Hematopoietic multipotent progenitor cell treated with erythropoietin and hydrocortisone succinate and interleukin-3 and kit ligand, for 15 days (in vitro differentiated cells): Measurements from ENCODE around the gene SLC16A11.

Experiments
- DNase-seq: peaks from one replicate; pipeline ENCODE4 v3.0.0-alpha.2; 2015; ENCODE audit warnings: low spot score

SLC16A11 gene

DNA sequence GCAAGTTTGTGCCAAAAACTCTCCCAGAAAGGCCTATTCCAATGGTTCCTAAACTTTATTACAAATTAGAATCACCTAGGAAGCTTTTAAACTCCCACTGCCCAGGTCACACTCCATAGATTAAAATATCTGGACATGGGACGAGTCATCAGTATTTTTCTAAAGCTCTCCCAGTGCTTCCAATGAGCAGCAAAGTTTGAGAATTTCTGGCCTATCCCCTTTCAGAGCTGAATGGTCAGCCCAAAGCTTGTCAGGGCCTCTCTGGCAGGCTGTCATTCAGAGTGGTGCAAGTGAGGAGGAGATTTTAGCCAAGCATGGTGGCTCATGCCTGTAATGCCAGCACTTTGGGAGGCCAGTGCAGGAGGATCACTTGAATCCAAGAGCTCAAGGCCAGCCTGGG, 18.6 kb downstream of the SLC16A11 start:
- no peak for DNase-seq

- no peak for DNase-seq
Measured at GRCh38 chr17:7024402-7024785, 19.5 kb downstream of the SLC16A11 start.

GRCh38 chr17:7023576-7024401, 20.1 kb downstream of the SLC16A11 start:
- peak; percentile 93 for DNase-seq

DNA sequence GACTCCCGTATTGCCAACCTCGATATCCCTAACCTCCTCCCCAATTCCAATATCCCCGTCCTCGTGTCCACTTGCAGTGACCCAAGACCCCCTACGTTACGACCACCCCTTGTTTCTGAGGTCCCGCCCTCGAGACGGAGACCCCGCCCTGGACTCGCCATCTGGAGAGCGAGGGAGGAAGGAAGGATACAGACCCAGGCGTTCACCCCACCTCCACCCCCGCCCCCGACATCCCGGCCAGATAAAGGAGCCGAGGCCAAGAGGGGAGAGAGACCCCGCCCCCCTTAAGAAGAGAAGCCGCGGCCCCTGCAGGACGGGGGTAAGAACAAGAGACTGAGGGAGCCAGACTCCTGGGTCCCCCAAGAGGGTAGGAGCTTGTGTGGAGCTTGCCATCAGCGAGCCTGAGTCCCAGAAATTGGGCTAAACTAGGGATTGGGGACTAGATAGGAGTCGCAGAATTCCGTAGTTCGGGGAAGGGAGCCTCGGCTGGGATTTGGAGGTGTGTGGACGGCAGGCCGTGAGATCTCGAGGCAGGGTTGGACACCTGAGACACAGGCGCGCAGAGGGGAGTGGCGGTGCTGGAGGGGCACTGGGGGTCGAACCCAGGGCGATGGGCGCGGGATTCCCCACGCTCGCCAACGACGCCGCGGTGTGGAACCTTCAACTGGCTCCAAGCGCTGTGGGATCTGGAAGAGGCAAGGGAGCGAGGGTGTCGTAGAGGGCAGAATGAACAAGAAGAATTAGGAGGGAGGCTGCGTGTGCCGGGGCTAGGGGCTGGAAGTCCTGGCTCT, 20.9 kb downstream of the SLC16A11 start, which contains the start of gene BCL6B:
Gene BCL6B (plus strand): TSS at position 270 of the 791 bp plus-strand sequence. CDS start 622 bp downstream, outside the sequence.
- no peak for DNase-seq

GRCh38 chr17:7021993-7022778, 21.7 kb downstream of the SLC16A11 start:
- peak; percentile 78 for DNase-seq

GRCh38 chr17:7020894-7021664, 22.8 kb downstream of the SLC16A11 start:
- DNase-seq = no peak

- DNase-seq = no peak
Measured at GRCh38 chr17:7019839-7020519, 23.9 kb downstream of the SLC16A11 start.

GRCh38 chr17:7019367-7019766, 24.5 kb downstream of the SLC16A11 start:
- DNase-seq = no peak

DNA sequence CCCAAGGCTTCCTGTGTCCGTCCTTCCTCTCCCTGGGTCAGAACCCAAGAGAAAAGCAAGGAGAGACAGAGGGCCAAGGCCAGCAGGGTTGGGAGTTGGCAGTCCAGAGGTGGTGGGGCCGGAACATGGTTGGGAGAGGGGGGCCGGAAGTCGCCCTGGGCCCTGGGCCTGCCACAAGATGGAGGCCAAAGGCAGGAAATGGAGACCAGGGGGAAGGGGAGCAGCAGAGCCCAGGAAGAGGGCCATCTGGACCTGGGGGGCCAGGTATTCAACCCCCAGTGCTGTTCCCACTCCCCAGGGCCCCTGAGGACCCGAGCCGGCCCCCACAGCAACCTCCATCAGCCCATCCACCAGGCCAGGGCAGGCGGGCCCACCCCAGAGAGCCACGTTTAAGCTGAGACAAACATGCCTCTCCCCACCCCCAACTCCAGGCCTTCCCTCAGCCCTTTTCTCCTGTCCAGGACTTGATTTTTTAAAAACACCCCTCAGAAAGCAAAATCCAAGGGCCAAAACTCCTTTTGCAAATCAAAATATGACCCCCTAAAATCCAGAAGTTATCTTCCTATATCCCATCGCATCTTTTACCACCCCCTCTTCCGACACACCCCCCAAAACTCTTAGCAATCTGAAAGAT, 25.4 kb downstream of the SLC16A11 start:
- DNase-seq = no peak

DNA sequence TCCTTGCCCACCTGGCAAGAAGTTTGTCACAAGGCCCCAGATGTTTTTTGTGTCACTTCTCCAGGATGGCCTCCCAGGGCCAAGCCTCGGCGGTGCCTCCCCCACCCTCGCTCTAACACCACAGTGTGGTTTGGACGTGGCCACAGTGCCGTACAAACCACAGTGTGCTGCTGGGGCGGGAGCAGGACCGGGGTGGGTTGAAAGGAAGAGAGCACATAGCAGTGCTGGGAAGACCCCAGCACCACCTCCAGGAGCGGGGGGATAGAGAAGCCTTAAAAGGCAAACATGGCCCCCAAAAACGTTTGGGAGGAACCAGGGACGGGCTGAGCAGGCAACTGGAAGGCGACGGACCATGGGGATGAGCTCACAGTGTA, 26.1 kb downstream of the SLC16A11 start:
- DNase-seq = no peak

- DNase-seq = no peak
Measured at GRCh38 chr17:7016886-7017826, 26.7 kb downstream of the SLC16A11 start.

DNA sequence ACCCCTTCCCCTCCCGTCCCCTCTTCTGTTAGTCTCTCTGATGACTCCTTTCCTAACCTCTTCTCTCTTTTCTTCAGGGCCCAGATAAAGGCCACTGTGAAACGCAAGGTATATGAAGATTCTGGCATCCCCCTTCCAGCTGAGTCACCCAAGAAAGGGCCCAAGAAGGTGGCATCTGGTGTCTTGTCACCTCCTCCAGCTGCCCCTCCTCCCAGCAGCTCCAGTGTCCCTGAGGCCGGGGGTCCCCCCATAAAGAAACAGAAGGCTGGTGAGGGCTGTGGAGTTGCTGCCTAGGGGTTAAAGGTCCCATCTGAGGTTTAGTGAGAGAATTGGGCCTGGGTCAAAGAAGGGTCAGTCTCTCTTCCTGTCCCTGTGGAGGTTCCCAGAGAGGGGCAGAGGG, 27.5 kb downstream of the SLC16A11 start:
- DNase-seq = no peak

GRCh38 chr17:7014995-7015958, 28.6 kb downstream of the SLC16A11 start:
- DNase-seq = no peak

- DNase-seq = peak; percentile 97
Measured at GRCh38 chr17:7014261-7014994, 29.5 kb downstream of the SLC16A11 start.

DNA sequence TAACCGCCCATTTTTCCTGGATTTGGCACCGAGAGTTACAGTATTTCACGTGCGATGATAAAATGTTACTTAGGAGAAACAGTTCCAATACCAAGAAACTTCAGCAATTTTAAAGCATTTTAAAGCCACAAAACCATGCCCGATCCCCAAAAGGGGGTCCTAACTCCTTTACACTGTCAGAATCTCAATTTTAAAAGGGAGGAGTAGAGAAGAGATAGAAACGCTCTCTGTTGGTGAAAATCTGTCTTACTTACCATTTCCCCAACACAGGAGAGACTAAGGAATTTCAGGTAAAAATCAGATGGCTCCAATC, 32.0 kb downstream of the SLC16A11 start:
- no peak for DNase-seq

DNA sequence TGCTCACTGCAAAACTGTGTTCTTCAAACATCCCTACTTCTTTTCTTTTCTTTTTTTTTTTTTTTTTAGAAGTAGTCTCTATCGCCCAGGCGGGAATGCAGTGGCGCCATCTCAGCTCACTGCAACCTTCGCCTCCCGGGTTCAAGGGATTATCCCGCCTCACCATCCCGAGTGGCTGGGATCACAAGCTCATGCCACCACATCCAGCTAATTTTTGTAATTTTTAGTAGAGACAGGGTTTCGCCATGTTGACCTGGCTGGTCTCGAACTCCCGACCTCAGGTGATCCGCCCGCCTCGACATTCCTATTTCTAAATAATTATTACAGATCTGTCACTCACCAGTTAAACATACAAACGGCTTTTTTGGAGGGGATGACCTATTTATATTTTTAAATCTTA, 32.5 kb downstream of the SLC16A11 start:
- no peak for DNase-seq

DNA sequence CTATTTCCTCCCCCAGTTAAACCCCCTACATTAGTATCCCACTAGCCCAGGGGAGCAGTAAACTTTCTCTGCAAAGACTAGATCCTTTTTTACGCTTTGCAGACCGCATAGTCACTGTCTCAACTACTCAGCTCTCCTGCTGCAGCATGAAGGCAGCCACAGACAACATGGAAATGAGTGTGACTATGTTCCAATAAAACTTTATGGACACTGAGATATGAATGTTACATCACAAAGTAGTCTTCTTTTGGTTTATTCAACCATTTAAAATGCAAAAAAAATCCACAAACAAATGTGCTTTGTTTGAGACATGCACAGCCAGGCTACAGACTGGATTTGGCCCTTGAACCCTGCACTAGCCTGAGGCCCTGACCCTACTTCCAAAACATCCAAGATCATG, 33.4 kb downstream of the SLC16A11 start:
- no peak for DNase-seq

DNA sequence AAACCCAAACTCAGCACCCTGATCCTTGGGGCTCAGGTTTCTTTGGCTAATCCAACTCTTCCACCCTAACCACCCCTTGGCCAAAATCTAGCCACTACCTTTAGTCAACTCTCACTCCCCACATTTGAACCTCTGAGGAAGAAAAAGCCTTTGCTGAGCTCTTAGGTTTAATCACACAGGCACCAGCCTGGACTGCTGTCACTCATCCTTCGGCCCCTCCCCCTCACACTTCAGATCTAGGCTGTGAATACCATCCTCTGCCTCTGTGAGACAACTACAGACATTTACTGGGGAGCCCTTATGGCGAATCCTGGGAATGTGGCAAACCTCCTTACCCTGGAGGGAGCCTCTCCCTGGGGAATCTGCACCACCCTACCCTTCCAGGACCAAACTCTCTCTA, 36.7 kb downstream of the SLC16A11 start:
- no peak for DNase-seq
